ENCODE results near the gene PON3.

Gene PON3

GRCh38 chr7:95421847-95422444 lies 25.8 kb upstream of the PON3 start:
- Histone ChIP-seq H3K9me3 (ENCODE audit: control insufficient read depth, insufficient read depth, low read depth, low read length) (no peaks in the 10 kb centered on the region), H3K27ac (ENCODE audit: extremely low read depth, low read depth, low read length) (no peak overlapping the region), H3K4me3 (ENCODE audit: low read depth, low read length) (no peak overlapping the region), H3K4me1 (ENCODE audit: control insufficient read depth, insufficient read depth, low read length) (no peaks in the 10 kb centered on the region), H3K36me3 (ENCODE audit: control insufficient read depth in 2 of 2, insufficient read depth in 1 of 2, low read length in 2 of 2) (peaks cover 0 to 4% of the 10 kb centered on the region in 2 experiments; a peak in 1 of 3 replicates)
- ChIA-PET POLR2A (no interaction called here), CTCF (no interaction called here)
- TF ChIP-seq ZNF302 (tag by site-specific recombination; IDR thresholded peaks at IDR 0.05; ENCODE audit: low read depth) (no peak), EGR2 (tag by site-specific recombination; IDR thresholded peaks at IDR 0.05; ENCODE audit: low read depth) (no peak), ZBTB44 (tag by site-specific recombination; IDR thresholded peaks at IDR 0.05) (no peak), PRDM10 (tag by site-specific recombination; IDR thresholded peaks at IDR 0.05) (no peak)

GRCh38 chr7:95421000-95421846 lies 25.0 kb upstream of the PON3 start:
- H3K27ac ChIP-seq (ENCODE audit: extremely low read depth, low read depth, low read length) = no peak overlapping the region
- no peaks in the 10 kb centered on the region for H3K9me3 ChIP-seq (ENCODE audit: control insufficient read depth, insufficient read depth, low read depth, low read length)
- CTCF ChIA-PET = interaction anchor here (0.5 to 0.6 kb wide), 2 partner anchors 41 to 123 kb away, joined by 3 read pairs; no protein-coding TSS in a partner anchor
- POLR2A ChIA-PET = no interaction called here
- TF ChIP-seq ZNF600 (tag by site-specific recombination; IDR thresholded peaks at IDR 0.05) (0 out of 2 replicates have a peak, but pooled peaks have one; percentile 35), ZNF830 (tag by site-specific recombination; IDR thresholded peaks at IDR 0.05; ENCODE audit: low read depth) (no peak), GLI4 (tag by site-specific recombination; IDR thresholded peaks at IDR 0.05) (no peak), PRDM6 (tag by site-specific recombination; IDR thresholded peaks at IDR 0.05) (0 out of 2 replicates have a peak, but pooled peaks have one; percentile 45), ZNF423 (tag by site-specific recombination; IDR thresholded peaks at IDR 0.05) (no peak)
- no peak overlapping the region for H3K4me3 ChIP-seq (ENCODE audit: low read depth, low read length)
- peaks cover 0 to 4% of the 10 kb centered on the region in 2 experiments; a peak in 1 of 3 replicates for H3K36me3 ChIP-seq (ENCODE audit: control insufficient read depth in 2 of 2, insufficient read depth in 1 of 2, low read length in 2 of 2)
- no peaks in the 10 kb centered on the region for H3K4me1 ChIP-seq (ENCODE audit: control insufficient read depth, insufficient read depth, low read length)

- CTCF ChIA-PET = interaction anchor here (0.5 kb wide), 1 partner anchor 98 kb away, joined by 7 read pairs; no protein-coding TSS in a partner anchor
- no peaks in the 10 kb centered on the region for H3K4me1 ChIP-seq (ENCODE audit: control insufficient read depth, insufficient read depth, low read length)
- no peak overlapping the region for H3K27ac ChIP-seq (ENCODE audit: extremely low read depth, low read depth, low read length)
- H3K9me3 ChIP-seq (ENCODE audit: control insufficient read depth, insufficient read depth, low read depth, low read length) = no peaks in the 10 kb centered on the region
- POLR2A ChIA-PET = no interaction called here
- H3K36me3 ChIP-seq (ENCODE audit: control insufficient read depth in 2 of 2, insufficient read depth in 1 of 2, low read length in 2 of 2) = peaks cover 3 to 30% of the 10 kb centered on the region in 2 experiments
- no peak overlapping the region for H3K4me3 ChIP-seq (ENCODE audit: low read depth, low read length)
- no peak for TF ChIP-seq ZNF24 (tag by site-specific recombination; IDR thresholded peaks at IDR 0.05)
- TF ChIP-seq REST (tag by site-specific recombination; IDR thresholded peaks at IDR 0.05) = no peak
- no peak for TF ChIP-seq ZBTB21 (tag by site-specific recombination; IDR thresholded peaks at IDR 0.05)
- no peak for TF ChIP-seq ZBTB8A (tag by site-specific recombination; IDR thresholded peaks at IDR 0.05)
- TF ChIP-seq GLI2 (tag by site-specific recombination; IDR thresholded peaks at IDR 0.05; ENCODE audit: borderline replicate concordance, low read depth) = no peak
- TF ChIP-seq ZNF624 (tag by site-specific recombination; IDR thresholded peaks at IDR 0.05) = no peak
- no peak for TF ChIP-seq ZNF362 (tag by site-specific recombination; IDR thresholded peaks at IDR 0.05)
- TF ChIP-seq GLIS2 (tag by site-specific recombination; IDR thresholded peaks at IDR 0.05) = no peak
Measured at GRCh38 chr7:95412075-95412474, 15.9 kb upstream of the PON3 start.

Data from HEK293 (cell line).